Thyroid gland (tissue), 4 donors: Measurements from ENCODE around the gene SUPV3L1.

Source experiments
- CTCF ChIP-seq, 6 experiments: fragments of 200-600 bp in 3 of 6; fragments of 450-650 bp in 3 of 6; sonication (generic) in 3 of 6; IDR thresholded peaks; one replicate each; pipeline ENCODE4 v1.5.1; 2016 to 2019; ENCODE audit warnings: antibody characterized with exemption in 6 of 6, mild to moderate bottlenecking in 2 of 6, inconsistent platforms in 1 of 6, moderate library complexity in 1 of 6
- POLR2A ChIP-seq, 2 donors: fragments of 450-650 bp; IDR thresholded peaks; one replicate each; pipeline ENCODE4 v1.6.1; 2017; ENCODE audit warnings: antibody characterized with exemption in 2 of 2, mild to moderate bottlenecking in 2 of 2, moderate library complexity in 1 of 2

- TF ChIP-seq CTCF (IDR thresholded peaks at IDR 0.05) (no peak), POLR2A (IDR thresholded peaks at IDR 0.05) (no peak)
These were observed 36.6 kb downstream of the SUPV3L1 start for GRCh38 chr10:69216577-69217118.
